H1 (cell line): ENCODE measurements around the gene NCAPD3. TPM values are rescaled to one million over a fixed set of nuclear protein-coding genes. Genes with fewer than 3 reads are reported as not detected.

Source experiments
- CTCF ChIA-PET: fragments of 300-600 bp; sonication (Branson Sonifier 250); formaldehyde crosslinking; loops from one replicate; lab custom pipeline; 2021; ENCODE audit not compliant: partially characterized antibody; lab: Charles Lee
- POLR2A ChIA-PET: fragments of 300-600 bp; sonication (Branson Sonifier 250); formaldehyde crosslinking; loops from one replicate; lab custom pipeline; 2021; ENCODE audit warnings: inconsistent platforms; ENCODE audit not compliant: partially characterized antibody; lab: Charles Lee
- DNase-seq, 2 experiments: peaks; one replicate each; pipeline versions ENCODE4 v3.0.0 to v3.0.0-alpha.2; 2010 to 2022; ENCODE audit warnings: low spot score in 2 of 2, low read depth in 1 of 2, mixed read lengths in 1 of 2
- FAIRE-seq: peaks from 2 replicates; lab custom pipeline; 2011; peaks lifted over from hg19 to GRCh38; lab: Jason Lieb, UNC
- H2AFZ ChIP-seq: 2 replicates; pipeline ENCODE4 v1.8.1; 2012; ENCODE audit warnings: low read length, inconsistent platforms
- H2AK5ac ChIP-seq: 2 replicates; pipeline ENCODE4 v1.6.1; 2013; ENCODE audit warnings: low read depth, low read length
- H2BK120ac ChIP-seq: replicated peaks from 2 replicates; pipeline ENCODE3; 2013; ENCODE audit warnings: low read depth, low read length, inconsistent platforms
- H2BK12ac ChIP-seq: 2 replicates; pipeline ENCODE4 v1.6.1; 2013; ENCODE audit warnings: low read depth, low read length
- H2BK15ac ChIP-seq: 2 replicates; pipeline ENCODE4 v1.6.1; 2013; ENCODE audit warnings: low read length
- H2BK20ac ChIP-seq: 2 replicates; pipeline ENCODE4 v1.6.1; 2013; ENCODE audit warnings: low read length
- H2BK5ac ChIP-seq: 2 replicates; pipeline ENCODE4 v1.6.1; 2013; ENCODE audit warnings: low read depth, low read length
- H3K14ac ChIP-seq: 2 replicates; pipeline ENCODE4 v1.6.1; 2013; ENCODE audit warnings: inconsistent platforms; ENCODE audit not compliant: insufficient read length
- H3K18ac ChIP-seq: 2 replicates; pipeline ENCODE4 v1.6.1; 2013; ENCODE audit warnings: low read length; ENCODE audit errors: extremely low read depth
- H3K23ac ChIP-seq: 2 replicates; pipeline ENCODE4 v1.6.1; 2013; ENCODE audit warnings: inconsistent platforms; ENCODE audit not compliant: insufficient read length
- H3K23me2 ChIP-seq: 2 replicates; pipeline ENCODE4 v1.6.1; 2013; ENCODE audit warnings: low read depth, low read length
- H3K27ac ChIP-seq: 2 replicates; pipeline ENCODE4 v1.6.1; 2011; ENCODE audit warnings: low read depth, low read length, inconsistent platforms
- H3K27me3 ChIP-seq, 4 experiments: replicated peaks in 1 of 4; 1 replicate in 1 of 4; 2 replicates in 3 of 4; pipeline versions ENCODE4 v1.6.1 to v1.8.1; 2011 to 2013; ENCODE audit warnings: low read length in 3 of 4, mild to moderate bottlenecking in 3 of 4, inconsistent platforms in 2 of 4, mixed read lengths in 2 of 4, moderate library complexity in 1 of 4; ENCODE audit not compliant: control insufficient read depth in 3 of 4, insufficient read depth in 3 of 4; ENCODE audit errors: extremely low read depth in 1 of 4
- H3K36me3 ChIP-seq, 4 experiments: 2 replicates each; pipeline versions ENCODE4 v1.6.1 to v1.8.1; 2011 to 2013; ENCODE audit warnings: mild to moderate bottlenecking in 4 of 4, low read length in 3 of 4, moderate library complexity in 2 of 4, control low read depth in 1 of 4, inconsistent platforms in 1 of 4; ENCODE audit not compliant: insufficient read depth in 4 of 4, control insufficient read depth in 2 of 4
- H3K4ac ChIP-seq: replicated peaks from 2 replicates; pipeline ENCODE3; 2013; ENCODE audit warnings: low read length, low read depth, mixed read lengths, inconsistent platforms; ENCODE audit not compliant: insufficient read length
- H3K4me1 ChIP-seq, 4 experiments: replicated peaks in 1 of 4; 1 replicate in 1 of 4; 2 replicates in 3 of 4; pipeline versions ENCODE4 v1.6.1 to v1.8.1; 2011 to 2013; ENCODE audit warnings: low read length in 3 of 4, inconsistent platforms in 2 of 4, mixed read lengths in 1 of 4; ENCODE audit not compliant: insufficient read depth in 4 of 4, control insufficient read depth in 3 of 4
- H3K4me2 ChIP-seq, 2 experiments: 2 replicates each; pipeline versions ENCODE4 v1.6.1 to v1.8.1; 2011 to 2013; ENCODE audit warnings: low read depth in 2 of 2, low read length in 2 of 2, control low read depth in 1 of 2, inconsistent platforms in 1 of 2, mild to moderate bottlenecking in 1 of 2; ENCODE audit not compliant: insufficient read depth in 1 of 2
- H3K4me3 ChIP-seq, 4 experiments: fragments of 200-600, 300-600 bp in 1 of 4; sonication (generic), shearing (Covaris generic), sonication (Bioruptor Twin) in 1 of 4; 2 replicates each; pipeline versions ENCODE4 v1.5.1 to v1.8.1; 2011 to 2016; ENCODE audit warnings: low read length in 4 of 4, low read depth in 3 of 4, control low read depth in 2 of 4, inconsistent platforms in 2 of 4, mild to moderate bottlenecking in 2 of 4, mixed read lengths in 1 of 4, moderate library complexity in 1 of 4; ENCODE audit not compliant: insufficient read depth in 2 of 4; ENCODE audit errors: extremely low read depth in 1 of 4
- H3K56ac ChIP-seq: replicated peaks from 2 replicates; pipeline ENCODE3; 2013; ENCODE audit warnings: low read depth, mild to moderate bottlenecking, mixed read lengths, low read length, inconsistent platforms; ENCODE audit not compliant: insufficient read length
- H3K79me1 ChIP-seq: 2 replicates; pipeline ENCODE4 v1.6.1; 2013; ENCODE audit warnings: low read depth, low read length, control low read depth
- H3K79me2 ChIP-seq, 2 experiments: 2 replicates each; pipeline versions ENCODE4 v1.6.1 to v1.8.1; 2012 to 2013; ENCODE audit warnings: low read length in 2 of 2, mild to moderate bottlenecking in 2 of 2, inconsistent platforms in 1 of 2; ENCODE audit not compliant: insufficient read depth in 2 of 2, control insufficient read depth in 1 of 2
- H3K9ac ChIP-seq, 4 experiments: replicated peaks in 1 of 4; 1 replicate in 1 of 4; 2 replicates in 3 of 4; pipeline versions ENCODE4 v1.6.1 to v1.8.1; 2011 to 2013; ENCODE audit warnings: low read depth in 3 of 4, low read length in 3 of 4, control low read depth in 2 of 4, mild to moderate bottlenecking in 2 of 4, moderate library complexity in 2 of 4, inconsistent platforms in 1 of 4; ENCODE audit errors: extremely low read depth in 1 of 4
- H3K9me3 ChIP-seq, 2 experiments: 2 replicates each; pipeline versions ENCODE4 v1.6.1 to v1.8.1; 2012 to 2013; ENCODE audit warnings: mild to moderate bottlenecking in 2 of 2, moderate library complexity in 2 of 2, control low read depth in 1 of 2, inconsistent platforms in 1 of 2, low read depth in 1 of 2, low read length in 1 of 2, mixed read lengths in 1 of 2; ENCODE audit not compliant: insufficient read depth in 2 of 2
- H4K20me1 ChIP-seq, 2 experiments: replicated peaks in 1 of 2; 2 replicates each; pipeline versions ENCODE3 to v1.8.1; 2011 to 2013; ENCODE audit warnings: inconsistent platforms in 2 of 2, low read length in 2 of 2, mild to moderate bottlenecking in 1 of 2; ENCODE audit not compliant: insufficient read depth in 2 of 2, control insufficient read depth in 1 of 2
- H4K5ac ChIP-seq: 2 replicates; pipeline ENCODE4 v1.6.1; 2013; ENCODE audit warnings: low read length, low read depth, mixed read lengths, inconsistent platforms; ENCODE audit not compliant: insufficient read length
- H4K8ac ChIP-seq: 2 replicates; pipeline ENCODE4 v1.8.0; 2013; ENCODE audit warnings: mild to moderate bottlenecking, moderate library complexity, low read length, inconsistent platforms; ENCODE audit not compliant: insufficient read depth; ENCODE audit errors: extremely low read depth
- H4K91ac ChIP-seq: replicated peaks from 2 replicates; pipeline ENCODE3; 2013; ENCODE audit warnings: low read length, mixed read lengths, inconsistent platforms; ENCODE audit not compliant: insufficient read length
- CTBP2 ChIP-seq: IDR thresholded peaks from 2 replicates; pipeline ENCODE4 v1.7.0; 2011; ENCODE audit warnings: borderline replicate concordance, mild to moderate bottlenecking, moderate library complexity, mixed read lengths, low read length; ENCODE audit not compliant: insufficient read depth, insufficient read length
- FOSL1 ChIP-seq: IDR thresholded peaks from 2 replicates; pipeline ENCODE4 v1.6.1; 2011; ENCODE audit warnings: mild to moderate bottlenecking, low read depth, low read length, moderate library complexity; ENCODE audit not compliant: insufficient read depth
- TBP ChIP-seq: IDR thresholded peaks from 2 replicates; pipeline ENCODE4 v1.6.1; 2011; ENCODE audit warnings: low read depth, low read length, improper control_type of control experiment
- WGBS, 2 experiments: shearing (Covaris generic) in 1 of 2; methylation state at CpG; one replicate each; pipeline versions ENCODE4 v1.1.6 to v1.1.7; 2013 to 2015; ENCODE audit warnings: low lambda C conversion rate in 2 of 2, mixed read lengths in 2 of 2, inconsistent platforms in 1 of 2, low coverage in 1 of 2, missing lambda C conversion rate in 1 of 2; ENCODE audit not compliant: insufficient replicate concordance in 2 of 2, insufficient coverage in 1 of 2, insufficient read length in 1 of 2; ENCODE audit errors: extremely low coverage in 1 of 2, missing lambda C conversion rate in 1 of 2; 5-methylcytosine and 5-hydroxymethylcytosine counted together
- polyA plus RNA-seq, 7 experiments: library from polyadenylated mRNA; depleted of rRNA in 3 of 7; stranded (reverse) in 5 of 7; unstranded in 2 of 7; fragments of >200 nt in 5 of 7; fragments of 200-250 nt in 2 of 7; gene quantifications; 1 replicate in 5 of 7; 2 replicates in 1 of 7; 4 replicates in 1 of 7; pipeline versions ENCODE4 v1.2.1 to v1.2.3, GENCODE V29; 2011 to 2013; ENCODE audit warnings: missing spikeins in 2 of 7, mixed read lengths in 2 of 7
- total RNA-seq: library from RNA; stranded (reverse); fragmentation: NEBNext Ultra II Directional; extraction: Animal tissue kit (Norgen Biotek cat#: 25700); gene quantifications from 2 replicates; pipeline ENCODE4 v1.2.1, GENCODE V29; 2021

NCAPD3 gene
- total and polyA plus RNA-seq, 2 of the 8 experiments (the other 6 are each of a cell fraction or from before 2014, with no cell fraction given), result 26.5 to 55.2 TPM

GRCh38 chr11:134243913-134244312, 20.1 kb upstream of the NCAPD3 start:
- H2BK15ac ChIP-seq, result no peak overlapping the region
- no peak overlapping the region for H2BK120ac ChIP-seq
- H3K18ac ChIP-seq, result no peak overlapping the region
- no peak overlapping the region for H3K9ac ChIP-seq
- WGBS, 2 experiments, result 94% methylated on average over 4 of the region's 4 CpGs; no CpG with 5 or more reads in 1 of the 2 experiments
- no peak overlapping the region for H3K14ac ChIP-seq
- H3K4me1 ChIP-seq, result no peaks in the 10 kb centered on the region
- peaks cover 6 to 23% (median 17%) of the 10 kb centered on the region in 4 experiments for H3K36me3 ChIP-seq
- no peak overlapping the region for H3K56ac ChIP-seq
- H3K79me1 ChIP-seq, result no peaks in the 10 kb centered on the region
- H2BK12ac ChIP-seq, result no peak overlapping the region
- H3K27me3 ChIP-seq, result no peaks in the 10 kb centered on the region
- H4K5ac ChIP-seq, result no peak overlapping the region
- H3K23me2 ChIP-seq, result no peaks in the 10 kb centered on the region
- H2BK20ac ChIP-seq, result no peak overlapping the region
- DNase-seq (no peak), FAIRE-seq (no peak)
- no peaks in the 10 kb centered on the region for H3K79me2 ChIP-seq
- no peak overlapping the region for H3K27ac ChIP-seq
- H3K4me3 ChIP-seq, result no peak overlapping the region
- ChIA-PET POLR2A (interaction anchor here (1.3 to 2.1 kb wide), 2 partner anchors 10 kb away, joined by 5 to 8 read pairs; partner anchors contain the start of genes ACAD8 and THYN1), CTCF (interaction anchor here (0.8 to 3.7 kb wide), 17 partner anchors 9 to 215 kb away, joined by 3 to 23 read pairs (median 4); partner anchors contain the start of genes ACAD8, GLB1L3, NCAPD3 and THYN1)
- H2AK5ac ChIP-seq, result no peak overlapping the region
- no peak overlapping the region for H2BK5ac ChIP-seq
- H3K9me3 ChIP-seq, result no peaks in the 10 kb centered on the region
- no peak overlapping the region for H3K4me2 ChIP-seq
- no peak overlapping the region for H3K23ac ChIP-seq
- H4K20me1 ChIP-seq, result no peaks in the 10 kb centered on the region
- 0 out of 2 replicates have a peak overlapping the region, but pooled peaks have one; percentile 31 for H4K8ac ChIP-seq
- no peak overlapping the region for H3K4ac ChIP-seq
- H2AFZ ChIP-seq, result no peak overlapping the region
- TF ChIP-seq TBP (no peak), CTBP2 (no peak), FOSL1 (no peak)
- no peak overlapping the region for H4K91ac ChIP-seq
